Type B pancreatic cell (in vitro differentiated cells): ENCODE results near the gene PRPF38A. TPM values are rescaled to one million over a fixed set of nuclear protein-coding genes. Genes with fewer than 3 reads are reported as not detected.

ENCODE experiments used
- total RNA-seq: library from RNA; stranded (reverse); gene quantifications from 2 replicates; pipeline ENCODE4 v1.2.1, GENCODE V29; 2021; ENCODE audit warnings: low replicate concordance

The PRPF38A gene
- total RNA-seq, 1 donor from 2014 or later = 70.7 TPM

Other genes starting within 250 kb of the PRPF38A start
- gene CC2D1B, start 38.4 kb upstream of the PRPF38A start, total RNA-seq = 33.7 and 35.9 TPM in 2 replicates
- gene ORC1, start 179 bp upstream of the PRPF38A start, total RNA-seq = 6.5 and 14.8 TPM in 2 replicates
- 69.4 and 108 TPM in 2 replicates for gene TUT4, start 148.5 kb downstream of the PRPF38A start, total RNA-seq
- 20.4 and 35.4 TPM in 2 replicates for gene GPX7, start 197.8 kb downstream of the PRPF38A start, total RNA-seq
- gene SHISAL2A, start 228.6 kb downstream of the PRPF38A start, total RNA-seq = not detected in 2 replicates